ENCODE results near the gene SNN.

DNA sequence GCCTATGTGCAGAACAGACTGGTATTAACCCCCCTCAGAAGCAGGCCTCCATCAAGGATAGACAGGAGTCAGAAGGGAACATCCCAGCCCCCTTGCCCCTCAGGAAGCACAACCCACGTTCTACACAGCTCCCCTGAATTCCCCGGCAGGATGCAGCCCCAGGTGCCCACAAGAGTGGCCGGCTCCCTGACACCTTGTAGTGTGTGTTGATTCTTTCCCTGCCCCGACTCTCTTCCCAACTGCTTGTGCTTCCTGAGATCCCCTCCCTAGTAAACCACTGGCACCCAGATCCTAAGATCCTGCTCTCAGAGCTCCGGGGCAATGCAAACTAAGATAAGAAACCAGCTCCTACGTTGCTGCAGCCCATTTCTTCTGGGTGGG is 46.7 kb upstream of the SNN start:
- TF ChIP-seq ZFX (IDR thresholded peaks at IDR 0.05; ENCODE audit: borderline replicate concordance), result no peak
- TF ChIP-seq, protein P1, sequence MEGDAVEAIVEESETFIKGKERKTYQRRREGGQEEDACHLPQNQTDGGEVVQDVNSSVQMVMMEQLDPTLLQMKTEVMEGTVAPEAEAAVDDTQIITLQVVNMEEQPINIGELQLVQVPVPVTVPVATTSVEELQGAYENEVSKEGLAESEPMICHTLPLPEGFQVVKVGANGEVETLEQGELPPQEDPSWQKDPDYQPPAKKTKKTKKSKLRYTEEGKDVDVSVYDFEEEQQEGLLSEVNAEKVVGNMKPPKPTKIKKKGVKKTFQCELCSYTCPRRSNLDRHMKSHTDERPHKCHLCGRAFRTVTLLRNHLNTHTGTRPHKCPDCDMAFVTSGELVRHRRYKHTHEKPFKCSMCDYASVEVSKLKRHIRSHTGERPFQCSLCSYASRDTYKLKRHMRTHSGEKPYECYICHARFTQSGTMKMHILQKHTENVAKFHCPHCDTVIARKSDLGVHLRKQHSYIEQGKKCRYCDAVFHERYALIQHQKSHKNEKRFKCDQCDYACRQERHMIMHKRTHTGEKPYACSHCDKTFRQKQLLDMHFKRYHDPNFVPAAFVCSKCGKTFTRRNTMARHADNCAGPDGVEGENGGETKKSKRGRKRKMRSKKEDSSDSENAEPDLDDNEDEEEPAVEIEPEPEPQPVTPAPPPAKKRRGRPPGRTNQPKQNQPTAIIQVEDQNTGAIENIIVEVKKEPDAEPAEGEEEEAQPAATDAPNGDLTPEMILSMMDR (IDR thresholded peaks at IDR 0.05), result no peak

Data from 22Rv1 (cell line).